NCI-H187 treated with DMSO at 0.1 percent for 48 hours (cell line): Measurements from ENCODE around the gene STPG2.
"Not testable (repeated sequence)": the region's sequence is repeated elsewhere in the genome, so short reads cannot be mapped to it uniquely, and the experiment has no call there.

Source experiments
- DNase-seq: peaks from one replicate; lab custom pipeline; 2025; lab: John Stamatoyannopoulos, UW

Gene STPG2

GRCh38 chr4:97639961-97640360 is 503.3 kb downstream of the STPG2 start:
- no peak for DNase-seq

- not testable (repeated sequence) for DNase-seq
Observed at GRCh38 chr4:97633831-97634230, 509.4 kb downstream of the STPG2 start.

- DNase-seq: no peak
Observed at GRCh38 chr4:97627750-97628149, 515.5 kb downstream of the STPG2 start.

- no peak for DNase-seq
Observed at GRCh38 chr4:97624204-97624603, 519.1 kb downstream of the STPG2 start.

GRCh38 chr4:97605932-97606331 is 537.3 kb downstream of the STPG2 start:
- DNase-seq: no peak

- DNase-seq: no peak
Observed at GRCh38 chr4:97593248-97593647, 550.0 kb downstream of the STPG2 start.

GRCh38 chr4:97590266-97590665 is 553.0 kb downstream of the STPG2 start:
- no peak for DNase-seq

- no peak for DNase-seq
Observed at GRCh38 chr4:97589481-97590196, 553.6 kb downstream of the STPG2 start.

- no peak for DNase-seq
Observed at GRCh38 chr4:97587912-97588311, 555.4 kb downstream of the STPG2 start.

- DNase-seq: no peak
Observed at GRCh38 chr4:97585274-97585673, 558.0 kb downstream of the STPG2 start.

- no peak for DNase-seq
Observed at GRCh38 chr4:97582890-97583289, 560.4 kb downstream of the STPG2 start.

GRCh38 chr4:97577004-97577403 is 566.3 kb downstream of the STPG2 start:
- no peak for DNase-seq

GRCh38 chr4:97560009-97560408 is 583.3 kb downstream of the STPG2 start:
- no peak for DNase-seq

- DNase-seq: no peak
Observed at GRCh38 chr4:97558204-97558778, 585.0 kb downstream of the STPG2 start.

- not testable (repeated sequence) for DNase-seq
Observed at GRCh38 chr4:97550637-97551036, 592.6 kb downstream of the STPG2 start.

GRCh38 chr4:97548943-97549583 is 594.2 kb downstream of the STPG2 start:
- DNase-seq: no peak

GRCh38 chr4:97548186-97548585 is 595.1 kb downstream of the STPG2 start:
- DNase-seq: no peak

- DNase-seq: no peak
Observed at GRCh38 chr4:97531351-97531750, 611.9 kb downstream of the STPG2 start.

GRCh38 chr4:97530676-97531075 is 612.6 kb downstream of the STPG2 start:
- no peak for DNase-seq

- no peak for DNase-seq
Observed at GRCh38 chr4:97525236-97525635, 618.0 kb downstream of the STPG2 start.

GRCh38 chr4:97517939-97518338 is 625.3 kb downstream of the STPG2 start:
- DNase-seq: no peak

- no peak for DNase-seq
Observed at GRCh38 chr4:97513917-97514316, 629.4 kb downstream of the STPG2 start.
